Measurements from ENCODE around the gene ITPR2. TPM values are rescaled to one million over a fixed set of nuclear protein-coding genes. Genes with fewer than 3 reads are reported as not detected.

Gene ITPR2
- total and polyA plus RNA-seq, 2 of the 13 experiments (the other 11 are each of a cell fraction or from before 2014, with no cell fraction given): 31.9 to 81.9 TPM

DNA sequence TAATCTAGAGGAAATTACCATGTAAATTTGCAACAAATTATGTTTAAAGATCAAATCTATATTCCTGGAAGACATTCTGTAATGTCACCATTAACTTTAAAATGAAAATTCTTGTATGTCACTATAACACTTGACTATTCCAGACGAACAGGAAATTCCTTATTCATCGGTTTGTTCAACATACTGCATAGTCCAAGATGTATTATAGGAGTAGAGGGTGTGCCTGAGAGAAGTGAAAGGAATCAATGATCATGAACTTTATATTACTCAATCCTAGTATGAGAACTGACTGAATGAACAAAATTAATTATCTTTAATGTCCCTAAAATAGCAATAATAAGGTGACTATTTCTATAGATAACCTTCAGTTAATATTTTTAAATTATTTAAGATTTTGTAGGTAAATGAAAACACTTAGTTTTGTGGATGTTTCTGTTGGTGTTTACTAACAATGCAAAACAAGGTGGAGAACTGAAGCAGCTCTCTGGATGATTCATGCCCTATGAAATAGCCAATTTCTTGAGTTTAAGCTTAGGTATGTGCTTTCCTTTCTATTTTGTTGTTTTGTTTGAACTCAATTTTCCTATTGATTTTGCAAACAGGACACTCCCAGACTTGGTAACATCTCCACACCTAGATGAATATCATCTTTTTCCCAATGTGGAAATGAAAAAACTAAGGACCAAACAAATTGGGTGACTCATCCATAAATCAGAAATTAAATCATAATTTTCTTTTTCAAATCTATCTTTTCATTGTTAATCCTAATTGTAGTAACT lies 18.2 kb upstream of the ITPR2 start:
- no peak for ATAC-seq
- no peak for TF ChIP-seq ZBTB1 (CRISPR knock-in tag; IDR thresholded peaks at IDR 0.05; ENCODE audit: borderline replicate concordance)
- H3K27ac ChIP-seq (ENCODE audit: extremely low read length, insufficient read depth, low read length): no peak overlapping the region
- no peaks in the 10 kb centered on the region for H3K9me3 ChIP-seq (ENCODE audit: low read length)
- in situ Hi-C loops (cut with HindIII; ENCODE audit: extremely low pct_ligation_motif_present, low pct_unique_long_range_greater_than_20kb): loop anchor here (5.0 kb wide), 1 partner anchor 36 kb away; no protein-coding TSS in a partner anchor
- 30% methylated on average over 2 of the region's 2 CpGs for WGBS (ENCODE audit: low lambda C conversion rate)
- no peaks in the 10 kb centered on the region for H3K79me2 ChIP-seq (ENCODE audit: insufficient read depth, low read length)
- H3K27me3 ChIP-seq (ENCODE audit: control insufficient read depth in 1 of 2, insufficient read depth in 2 of 2, low read length in 2 of 2): no peaks in the 10 kb centered on the region
- no peak for DNase-seq (ENCODE audit: low spot score)
- CTCF ChIA-PET (ENCODE audit: low intra/inter-chr PET ratio, low total read pairs): no interaction called here
- no peak overlapping the region for H3K9ac ChIP-seq (ENCODE audit: insufficient read depth, low read depth, low read length)
- peaks cover 40% of the 10 kb centered on the region for H3K4me1 ChIP-seq (ENCODE audit: insufficient read depth, low read length)
- no peak overlapping the region for H3K4me3 ChIP-seq (replicated peaks in 1 of 3; ENCODE audit: insufficient read depth in 1 of 3, low read depth in 2 of 3, low read length in 3 of 3)
- no peak for FAIRE-seq
- H4K20me1 ChIP-seq (ENCODE audit: insufficient read depth, low read length): no peaks in the 10 kb centered on the region
- BruUV-seq (replicated peaks): no TSS peak
- no peak overlapping the region for H2AFZ ChIP-seq (ENCODE audit: low read length)
- POLR2A ChIA-PET: no interaction called here
- H3K4me2 ChIP-seq (ENCODE audit: low read depth, low read length): no peak overlapping the region
- H3K36me3 ChIP-seq (replicated peaks in 1 of 2; ENCODE audit: control insufficient read depth in 1 of 2, insufficient read depth in 2 of 2, low read length in 2 of 2): no peaks in the 10 kb centered on the region
- intact Hi-C loops (cut with micrococcal nuclease; ENCODE audit: unreplicated experiment): no loop called here

DNA sequence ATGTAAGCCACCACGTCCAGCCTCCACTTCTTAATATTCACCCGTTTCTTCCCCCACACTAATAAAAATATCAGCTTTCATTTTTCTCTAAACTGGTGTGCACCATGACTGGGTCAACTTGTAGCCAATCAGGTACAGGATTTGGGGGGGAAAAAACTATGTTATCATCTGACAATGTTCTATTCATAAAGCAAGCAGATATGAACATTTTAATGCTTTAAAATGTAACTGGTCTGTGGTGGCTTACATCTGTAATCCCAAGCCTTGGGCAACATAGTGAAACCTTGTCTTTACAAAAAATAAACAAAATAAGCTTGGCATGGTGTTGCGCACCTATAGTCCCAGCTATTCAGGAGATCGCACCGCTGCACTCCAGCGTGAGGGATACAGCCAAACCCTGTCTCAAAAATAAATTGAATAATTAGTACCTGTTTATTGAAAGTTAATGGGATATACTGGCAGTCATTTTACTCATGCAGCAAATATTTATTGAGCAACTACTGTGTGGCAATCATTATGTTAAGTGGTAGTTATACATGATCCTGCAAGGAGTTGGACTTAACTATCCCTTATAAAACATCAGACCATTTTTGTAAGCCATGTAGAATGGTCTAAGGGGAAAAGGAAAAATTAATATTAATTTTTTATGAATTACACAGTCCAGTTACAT lies 15.3 kb upstream of the ITPR2 start:
- no peak overlapping the region for H3K9ac ChIP-seq (ENCODE audit: insufficient read depth, low read depth, low read length)
- no peaks in the 10 kb centered on the region for H4K20me1 ChIP-seq (ENCODE audit: insufficient read depth, low read length)
- H3K4me3 ChIP-seq (replicated peaks in 1 of 3; ENCODE audit: insufficient read depth in 1 of 3, low read depth in 2 of 3, low read length in 3 of 3): no peak overlapping the region
- 78% methylated on average over 6 of the region's 6 CpGs for WGBS (ENCODE audit: low lambda C conversion rate)
- ChIA-PET POLR2A (no interaction called here), CTCF (ENCODE audit: low intra/inter-chr PET ratio, low total read pairs) (no interaction called here)
- H3K36me3 ChIP-seq (replicated peaks in 1 of 2; ENCODE audit: control insufficient read depth in 1 of 2, insufficient read depth in 2 of 2, low read length in 2 of 2): no peaks in the 10 kb centered on the region
- no peak for FAIRE-seq
- H3K27ac ChIP-seq (ENCODE audit: extremely low read length, insufficient read depth, low read length): no peak overlapping the region
- no peak overlapping the region for H3K4me2 ChIP-seq (ENCODE audit: low read depth, low read length)
- no peak for ATAC-seq
- H2AFZ ChIP-seq (ENCODE audit: low read length): no peak overlapping the region
- BruUV-seq (replicated peaks): no TSS peak
- H3K27me3 ChIP-seq (ENCODE audit: control insufficient read depth in 1 of 2, insufficient read depth in 2 of 2, low read length in 2 of 2): no peaks in the 10 kb centered on the region
- H3K9me3 ChIP-seq (ENCODE audit: low read length): no peaks in the 10 kb centered on the region
- in situ Hi-C loops (cut with HindIII; ENCODE audit: extremely low pct_ligation_motif_present, low pct_unique_long_range_greater_than_20kb): no loop called here
- H3K79me2 ChIP-seq (ENCODE audit: insufficient read depth, low read length): no peaks in the 10 kb centered on the region
- intact Hi-C loops (cut with micrococcal nuclease; ENCODE audit: unreplicated experiment): no loop called here
- H3K4me1 ChIP-seq (ENCODE audit: insufficient read depth, low read length): peaks cover 23% of the 10 kb centered on the region
- no peak for DNase-seq (ENCODE audit: low spot score)
- TF ChIP-seq CEBPB (IDR thresholded peaks at IDR 0.05; ENCODE audit: borderline replicate concordance, low read depth, low read length) (peak; percentile 36; the same call in 1 of the 2 replicates), KAT8 (CRISPR knock-in tag; IDR thresholded peaks at IDR 0.05) (no peak), ZNF614 (CRISPR knock-in tag; IDR thresholded peaks at IDR 0.05; ENCODE audit: borderline replicate concordance) (no peak), IRF2 (CRISPR knock-in tag; IDR thresholded peaks at IDR 0.05) (no peak), ZNF768 (CRISPR knock-in tag; IDR thresholded peaks at IDR 0.05) (no peak), ZNF3 (CRISPR knock-in tag; IDR thresholded peaks at IDR 0.05) (0 out of 2 replicates have a peak, but pooled peaks have one; percentile 42), ZNF143 (CRISPR knock-in tag; IDR thresholded peaks at IDR 0.05) (no peak), RELA (CRISPR knock-in tag; IDR thresholded peaks at IDR 0.05) (no peak), HNRNPH1 (optimal IDR thresholded peaks at IDR 0.05; ENCODE audit: low read depth, low read length) (no peak)
- TF ChIP-seq, protein P1, sequence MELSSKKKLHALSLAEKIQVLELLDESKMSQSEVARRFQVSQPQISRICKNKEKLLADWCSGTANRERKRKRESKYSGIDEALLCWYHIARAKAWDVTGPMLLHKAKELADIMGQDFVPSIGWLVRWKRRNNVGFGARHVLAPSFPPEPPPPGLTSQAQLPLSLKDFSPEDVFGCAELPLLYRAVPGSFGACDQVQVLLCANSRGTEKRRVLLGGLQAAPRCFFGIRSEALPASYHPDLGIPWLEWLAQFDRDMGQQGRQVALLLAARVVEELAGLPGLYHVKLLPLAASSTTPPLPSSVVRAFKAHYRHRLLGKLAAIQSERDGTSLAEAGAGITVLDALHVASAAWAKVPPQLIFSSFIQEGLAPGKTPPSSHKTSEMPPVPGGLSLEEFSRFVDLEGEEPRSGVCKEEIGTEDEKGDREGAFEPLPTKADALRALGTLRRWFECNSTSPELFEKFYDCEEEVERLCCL (CRISPR knock-in tag; IDR thresholded peaks at IDR 0.05; ENCODE audit: borderline replicate concordance): no peak
- TF ChIP-seq, protein P2, sequence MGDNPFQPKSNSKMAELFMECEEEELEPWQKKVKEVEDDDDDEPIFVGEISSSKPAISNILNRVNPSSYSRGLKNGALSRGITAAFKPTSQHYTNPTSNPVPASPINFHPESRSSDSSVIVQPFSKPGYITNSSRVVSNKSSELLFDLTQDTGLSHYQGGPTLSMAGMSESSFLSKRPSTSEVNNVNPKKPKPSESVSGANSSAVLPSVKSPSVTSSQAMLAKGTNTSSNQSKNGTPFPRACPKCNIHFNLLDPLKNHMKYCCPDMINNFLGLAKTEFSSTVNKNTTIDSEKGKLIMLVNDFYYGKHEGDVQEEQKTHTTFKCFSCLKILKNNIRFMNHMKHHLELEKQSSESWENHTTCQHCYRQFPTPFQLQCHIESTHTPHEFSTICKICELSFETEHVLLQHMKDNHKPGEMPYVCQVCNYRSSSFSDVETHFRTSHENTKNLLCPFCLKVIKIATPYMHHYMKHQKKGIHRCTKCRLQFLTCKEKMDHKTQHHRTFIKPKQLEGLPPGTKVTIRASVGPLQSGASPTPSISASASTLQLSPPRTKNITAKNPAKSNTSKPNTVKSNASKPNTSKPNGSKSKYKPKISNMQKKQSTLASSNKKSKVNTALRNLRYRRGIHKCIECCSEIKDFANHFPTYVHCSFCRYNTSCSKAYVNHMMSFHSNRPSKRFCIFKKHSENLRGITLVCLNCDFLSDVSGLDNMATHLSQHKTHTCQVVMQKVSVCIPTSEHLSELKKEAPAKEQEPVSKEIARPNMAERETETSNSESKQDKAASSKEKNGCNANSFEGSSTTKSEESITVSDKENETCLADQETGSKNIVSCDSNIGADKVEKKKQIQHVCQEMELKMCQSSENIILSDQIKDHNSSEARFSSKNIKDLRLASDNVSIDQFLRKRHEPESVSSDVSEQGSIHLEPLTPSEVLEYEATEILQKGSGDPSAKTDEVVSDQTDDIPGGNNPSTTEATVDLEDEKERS (CRISPR knock-in tag; IDR thresholded peaks at IDR 0.05): no peak
